ENCODE data around the gene UBN1. TPM values are rescaled to one million over a fixed set of nuclear protein-coding genes. Genes with fewer than 3 reads are reported as not detected.
"Not testable (repeated sequence)": the region's sequence is repeated elsewhere in the genome, so short reads cannot be mapped to it uniquely, and the experiment has no call there.

UBN1 gene
- total RNA-seq, 2 donors from 2014 or later, result 43.8 to 55.9 TPM

- DNase-seq (ENCODE audit: low spot score), result no peak
- Mint-ChIP-seq H3K27me3 (peaks cover 0 to 3% of the 10 kb centered on the region in 2 donors), H3K27ac (no peak overlapping the region), H3K9me3 (no peaks in the 10 kb centered on the region), H3K36me3 (no peaks in the 10 kb centered on the region), H3K4me1 (ENCODE audit: low read depth in 2 of 2) (no peaks in the 10 kb centered on the region), H3K4me3 (no peak overlapping the region)
- no peak for ATAC-seq
Observed at GRCh38 chr16:4917117-4917516, 69.8 kb downstream of the UBN1 start.

GRCh38 chr16:4918781-4919251, 71.5 kb downstream of the UBN1 start:
- Mint-ChIP-seq H3K4me3 (no peak overlapping the region), H3K36me3 (no peaks in the 10 kb centered on the region), H3K9me3 (no peaks in the 10 kb centered on the region), H3K27me3 (peaks cover 0 to 5% of the 10 kb centered on the region in 2 donors), H3K27ac (no peak overlapping the region), H3K4me1 (ENCODE audit: low read depth in 2 of 2) (no peaks in the 10 kb centered on the region)
- ATAC-seq (no peak), DNase-seq (ENCODE audit: low spot score) (no peak)

GRCh38 chr16:4920826-4921225, 73.5 kb downstream of the UBN1 start:
- Mint-ChIP-seq H3K27me3 (peaks cover 0 to 5% of the 10 kb centered on the region in 2 donors), H3K36me3 (no peaks in the 10 kb centered on the region), H3K4me1 (ENCODE audit: low read depth in 2 of 2) (no peaks in the 10 kb centered on the region), H3K9me3 (no peaks in the 10 kb centered on the region), H3K27ac (no peak overlapping the region), H3K4me3 (no peak overlapping the region)
- DNase-seq (ENCODE audit: low spot score), result no peak
- no peak for ATAC-seq

- no peak overlapping the region for H3K4me3 Mint-ChIP-seq
- no peak for DNase-seq (ENCODE audit: low spot score)
- H3K27ac Mint-ChIP-seq, result no peak overlapping the region
- ATAC-seq, result no peak
- peaks cover 0 to 2% of the 10 kb centered on the region in 2 donors for H3K27me3 Mint-ChIP-seq
- H3K9me3 Mint-ChIP-seq, result peaks cover 6% of the 10 kb centered on the region
- H3K4me1 Mint-ChIP-seq (ENCODE audit: low read depth in 2 of 2), result no peaks in the 10 kb centered on the region
- peaks cover 7% of the 10 kb centered on the region for H3K36me3 Mint-ChIP-seq
Observed at GRCh38 chr16:4922721-4923342, 75.6 kb downstream of the UBN1 start.

GRCh38 chr16:4923853-4924252, 76.6 kb downstream of the UBN1 start:
- H3K27ac Mint-ChIP-seq, result no peak overlapping the region
- no peak for DNase-seq (ENCODE audit: low spot score)
- H3K36me3 Mint-ChIP-seq, result peaks cover 7% of the 10 kb centered on the region
- H3K4me1 Mint-ChIP-seq (ENCODE audit: low read depth in 2 of 2), result no peaks in the 10 kb centered on the region
- H3K4me3 Mint-ChIP-seq, result no peak overlapping the region
- ATAC-seq, result no peak
- H3K27me3 Mint-ChIP-seq, result peaks cover 0 to 2% of the 10 kb centered on the region in 2 donors
- peaks cover 6% of the 10 kb centered on the region for H3K9me3 Mint-ChIP-seq

- Mint-ChIP-seq H3K27me3 (peaks cover 0 to 4% of the 10 kb centered on the region in 2 donors), H3K4me1 (ENCODE audit: low read depth in 2 of 2) (no peaks in the 10 kb centered on the region), H3K36me3 (peaks cover 7% of the 10 kb centered on the region), H3K4me3 (no peak overlapping the region), H3K27ac (no peak overlapping the region), H3K9me3 (peaks cover 6% of the 10 kb centered on the region)
- peak in 1 of 2 donors; percentile 16 for ATAC-seq
- DNase-seq (ENCODE audit: low spot score), result peak; percentile 55
Observed at GRCh38 chr16:4924593-4925292, 77.5 kb downstream of the UBN1 start.

GRCh38 chr16:4925293-4925607, 78.0 kb downstream of the UBN1 start:
- ATAC-seq, result no peak
- H3K9me3 Mint-ChIP-seq, result peaks cover 6% of the 10 kb centered on the region
- no peaks in the 10 kb centered on the region for H3K4me1 Mint-ChIP-seq (ENCODE audit: low read depth in 2 of 2)
- peaks cover under 1 to 8% of the 10 kb centered on the region in 2 donors for H3K27me3 Mint-ChIP-seq
- no peak overlapping the region for H3K4me3 Mint-ChIP-seq
- H3K27ac Mint-ChIP-seq, result no peak overlapping the region
- no peak for DNase-seq (ENCODE audit: low spot score)
- peaks cover 7% of the 10 kb centered on the region for H3K36me3 Mint-ChIP-seq

GRCh38 chr16:4925791-4926190, 78.5 kb downstream of the UBN1 start:
- H3K27me3 Mint-ChIP-seq, result peaks cover 6 to 11% of the 10 kb centered on the region in 2 donors
- no peak for ATAC-seq

GRCh38 chr16:4926928-4927327, 79.6 kb downstream of the UBN1 start:
- Mint-ChIP-seq H3K36me3 (peaks cover 7% of the 10 kb centered on the region), H3K4me3 (no peak overlapping the region), H3K9me3 (peaks cover 6% of the 10 kb centered on the region), H3K4me1 (ENCODE audit: low read depth in 2 of 2) (no peaks in the 10 kb centered on the region), H3K27ac (no peak overlapping the region), H3K27me3 (peaks cover 6 to 11% of the 10 kb centered on the region in 2 donors)
- ATAC-seq (no peak), DNase-seq (ENCODE audit: low spot score) (no peak)

More at GRCh38 chr16:4925791-4926190, 78.5 kb downstream of the UBN1 start:
- no peak for DNase-seq (ENCODE audit: low spot score)
- Mint-ChIP-seq H3K4me1 (ENCODE audit: low read depth in 2 of 2) (no peaks in the 10 kb centered on the region), H3K27ac (no peak overlapping the region), H3K9me3 (peaks cover 6% of the 10 kb centered on the region), H3K36me3 (peaks cover 7% of the 10 kb centered on the region), H3K4me3 (no peak overlapping the region)

GRCh38 chr16:4927661-4928060, 80.4 kb downstream of the UBN1 start:
- H3K27ac Mint-ChIP-seq, result no peak overlapping the region
- no peaks in the 10 kb centered on the region for H3K4me1 Mint-ChIP-seq (ENCODE audit: low read depth in 2 of 2)
- H3K36me3 Mint-ChIP-seq, result peaks cover 7% of the 10 kb centered on the region
- DNase-seq (ENCODE audit: low spot score) (no peak), ATAC-seq (no peak)
- H3K4me3 Mint-ChIP-seq, result no peak overlapping the region
- peaks cover 6% of the 10 kb centered on the region for H3K9me3 Mint-ChIP-seq
- peaks cover 6 to 11% of the 10 kb centered on the region in 2 donors for H3K27me3 Mint-ChIP-seq

GRCh38 chr16:4928227-4928626, 80.9 kb downstream of the UBN1 start:
- Mint-ChIP-seq H3K27me3 (peaks cover 6 to 9% of the 10 kb centered on the region in 2 donors), H3K27ac (no peak overlapping the region), H3K9me3 (peaks cover 6% of the 10 kb centered on the region), H3K4me1 (ENCODE audit: low read depth in 2 of 2) (no peaks in the 10 kb centered on the region), H3K4me3 (no peak overlapping the region), H3K36me3 (peaks cover 7% of the 10 kb centered on the region)
- ATAC-seq (no peak), DNase-seq (ENCODE audit: low spot score) (no peak)

GRCh38 chr16:4929619-4930018, 82.3 kb downstream of the UBN1 start:
- not testable (repeated sequence) for H3K27ac Mint-ChIP-seq; H3K9me3 Mint-ChIP-seq; DNase-seq (ENCODE audit: low spot score); ATAC-seq; H3K4me3 Mint-ChIP-seq; H3K36me3 Mint-ChIP-seq; H3K4me1 Mint-ChIP-seq (ENCODE audit: low read depth in 2 of 2)
- H3K27me3 Mint-ChIP-seq, result peaks cover 14 to 15% of the 10 kb centered on the region in 2 donors

GRCh38 chr16:4931381-4931780, 84.1 kb downstream of the UBN1 start:
- H3K4me3 Mint-ChIP-seq, result no peak overlapping the region
- no peaks in the 10 kb centered on the region for H3K4me1 Mint-ChIP-seq (ENCODE audit: low read depth in 2 of 2)
- peaks cover 14 to 18% of the 10 kb centered on the region in 2 donors for H3K27me3 Mint-ChIP-seq
- ATAC-seq, result no peak
- H3K36me3 Mint-ChIP-seq, result peaks cover 7% of the 10 kb centered on the region
- DNase-seq (ENCODE audit: low spot score), result peak; percentile 56
- H3K9me3 Mint-ChIP-seq, result peaks cover 6% of the 10 kb centered on the region
- H3K27ac Mint-ChIP-seq, result no peak overlapping the region

All from natural killer cell treated with Interleukin-12 subunit alpha and Interleukin-12 subunit beta and Interleukin-15 and Interleukin-18, amount 100 ng/mL, for 72 hours (primary cell).